Activated naive CD8-positive, alpha-beta T cell treated with anti-CD3 and anti-CD28 coated beads, Interleukin-2, amount 10 ng/mL, durations not matched to agents 7 days and 5 days (primary cell): ENCODE measurements around the gene FCHSD1. TPM values are rescaled to one million over a fixed set of nuclear protein-coding genes. Genes with fewer than 3 reads are reported as not detected.
"Not testable (repeated sequence)": the region's sequence is repeated elsewhere in the genome, so short reads cannot be mapped to it uniquely, and the experiment has no call there.

ENCODE experiments used
- ATAC-seq: fragments of 150-1000 bp; cut with Tn5 transposase; one replicate; pipeline ENCODE4 v1.10.0; 2021; ENCODE audit warnings: low read depth, moderate library complexity
- POLR2A ChIA-PET: fragments of 350-600 bp; sonication (Branson Sonifier 250); formaldehyde crosslinking; loops from one replicate; lab custom pipeline; 2021; ENCODE audit warnings: antibody characterized with exemption; lab: Charles Lee
- DNase-seq: peaks from one replicate; pipeline ENCODE4 v3.0.0; 2021
- H3K27ac Mint-ChIP-seq: one replicate; pipeline ENCODE4 v1.8.0; 2022; ENCODE audit warnings: mild to moderate bottlenecking, mixed read lengths
- H3K27me3 Mint-ChIP-seq: one replicate; pipeline ENCODE4 v1.8.0; 2022; ENCODE audit warnings: mild to moderate bottlenecking, moderate library complexity, mixed read lengths
- H3K36me3 Mint-ChIP-seq: one replicate; pipeline ENCODE4 v1.8.0; 2021; ENCODE audit warnings: mild to moderate bottlenecking, mixed read lengths
- H3K4me1 Mint-ChIP-seq: one replicate; pipeline ENCODE4 v1.8.0; 2021; ENCODE audit warnings: mixed read lengths
- H3K4me3 Mint-ChIP-seq: one replicate; pipeline ENCODE4 v1.8.0; 2022; ENCODE audit warnings: mild to moderate bottlenecking, moderate library complexity, mixed read lengths
- H3K9me3 Mint-ChIP-seq: one replicate; pipeline ENCODE4 v1.8.0; 2021; ENCODE audit warnings: mixed read lengths
- total RNA-seq, 2 experiments: library from RNA; stranded (reverse); gene quantifications; one replicate each; pipeline ENCODE4 v1.2.3, GENCODE V29; 2021

Gene FCHSD1
- total RNA-seq, 2 experiments from 2014 or later: 98.3 to 99.1 TPM

DNA sequence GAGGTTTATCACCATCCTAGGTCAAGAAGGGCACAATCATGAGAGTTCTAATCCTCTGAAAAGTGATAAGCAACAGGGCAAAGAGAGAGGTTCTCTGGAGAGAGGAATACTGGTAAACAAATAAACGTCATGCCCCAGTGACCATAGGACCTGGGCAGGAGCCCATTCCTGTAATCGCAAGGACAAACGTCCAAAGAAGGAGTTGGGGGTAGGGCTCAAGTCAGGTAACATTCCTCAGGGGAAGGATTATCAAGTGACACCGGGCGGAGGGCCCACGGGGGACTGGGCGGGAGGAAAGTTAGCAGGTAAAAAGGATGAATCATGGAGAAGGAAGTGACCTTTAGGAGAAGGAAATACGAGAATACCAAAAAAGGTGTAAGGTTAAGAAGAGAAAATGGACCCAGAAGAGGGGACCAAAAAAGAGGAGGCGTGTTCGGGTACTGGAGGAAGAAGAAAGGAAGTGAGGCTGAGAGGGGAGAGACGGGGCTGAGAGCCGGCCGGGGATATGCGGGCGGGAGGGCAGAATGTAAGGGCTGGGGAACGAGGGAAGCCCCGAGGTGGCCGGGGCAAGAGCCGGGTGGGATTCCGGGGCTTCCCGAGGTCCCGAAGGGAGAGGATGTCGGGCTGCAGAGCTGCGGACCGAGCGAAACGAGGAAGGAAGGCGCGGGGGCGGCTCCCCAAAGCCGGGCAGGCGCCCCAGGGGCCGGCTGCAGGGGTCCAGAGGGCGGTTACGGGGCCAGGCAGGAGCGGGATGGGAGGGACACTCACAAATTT is 33.0 kb downstream of the FCHSD1 start:
- no peak for DNase-seq
- POLR2A ChIA-PET: interaction anchor here (0.8 to 5.5 kb wide), 9 partner anchors 13 to 352 kb away, joined by 3 to 87 read pairs (median 14); partner anchors contain the start of genes FCHSD1, HDAC3 and RELL2
- Mint-ChIP-seq H3K27ac (peak overlapping the region; percentile 85), H3K4me3 (peak overlapping the region; percentile 88), H3K27me3 (no peaks in the 10 kb centered on the region), H3K36me3 (peaks cover 27% of the 10 kb centered on the region), H3K4me1 (peaks cover 44% of the 10 kb centered on the region), H3K9me3 (no peaks in the 10 kb centered on the region)
- ATAC-seq: peak; percentile 26

DNA sequence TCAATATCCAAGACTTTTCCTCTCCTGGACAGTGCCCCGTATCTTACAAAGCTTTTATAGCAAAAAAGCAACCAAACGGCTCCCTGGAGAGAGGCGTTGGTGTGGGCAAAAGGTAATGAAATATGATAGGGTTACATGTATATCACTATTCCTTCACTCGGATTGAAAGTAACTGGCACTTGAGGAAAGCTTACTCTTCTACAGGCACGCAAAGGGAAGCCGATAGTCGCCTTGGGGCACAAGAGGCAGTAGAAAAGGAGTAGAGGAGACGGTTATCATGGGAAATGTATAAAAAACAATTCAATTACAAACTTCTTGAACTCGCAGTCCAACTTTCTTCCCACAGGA is 33.6 kb downstream of the FCHSD1 start:
- no peaks in the 10 kb centered on the region for H3K27me3 Mint-ChIP-seq
- H3K27ac Mint-ChIP-seq: peak overlapping the region; percentile 85
- ATAC-seq (no peak), DNase-seq (no peak)
- peak overlapping the region; percentile 88 for H3K4me3 Mint-ChIP-seq
- peaks cover 29% of the 10 kb centered on the region for H3K36me3 Mint-ChIP-seq
- peaks cover 44% of the 10 kb centered on the region for H3K4me1 Mint-ChIP-seq
- no peaks in the 10 kb centered on the region for H3K9me3 Mint-ChIP-seq
- POLR2A ChIA-PET: interaction anchor here (1.3 to 5.5 kb wide), 6 partner anchors 12 to 352 kb away, joined by 3 to 87 read pairs (median 62); partner anchors contain the start of genes FCHSD1, HDAC3 and RELL2

DNA sequence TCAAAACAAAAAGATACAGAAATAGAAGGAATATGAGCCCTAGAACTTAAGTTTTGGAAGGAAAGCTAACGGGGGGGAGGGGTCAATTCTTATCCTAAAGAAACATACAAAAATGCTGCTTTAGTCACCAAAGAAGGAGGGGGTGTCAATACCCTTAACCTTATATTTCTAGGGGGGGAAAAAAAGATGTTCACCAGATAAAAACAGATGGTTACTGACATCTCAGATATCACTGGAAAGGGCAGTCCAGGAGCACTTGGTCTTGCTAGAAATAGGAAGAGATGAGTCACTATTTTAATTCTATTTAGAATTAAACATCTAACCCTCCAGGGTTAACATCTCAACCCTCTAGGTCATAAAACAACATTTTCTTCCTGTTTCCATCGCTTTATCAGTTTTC is 34.1 kb downstream of the FCHSD1 start:
- H3K9me3 Mint-ChIP-seq: no peaks in the 10 kb centered on the region

DNA sequence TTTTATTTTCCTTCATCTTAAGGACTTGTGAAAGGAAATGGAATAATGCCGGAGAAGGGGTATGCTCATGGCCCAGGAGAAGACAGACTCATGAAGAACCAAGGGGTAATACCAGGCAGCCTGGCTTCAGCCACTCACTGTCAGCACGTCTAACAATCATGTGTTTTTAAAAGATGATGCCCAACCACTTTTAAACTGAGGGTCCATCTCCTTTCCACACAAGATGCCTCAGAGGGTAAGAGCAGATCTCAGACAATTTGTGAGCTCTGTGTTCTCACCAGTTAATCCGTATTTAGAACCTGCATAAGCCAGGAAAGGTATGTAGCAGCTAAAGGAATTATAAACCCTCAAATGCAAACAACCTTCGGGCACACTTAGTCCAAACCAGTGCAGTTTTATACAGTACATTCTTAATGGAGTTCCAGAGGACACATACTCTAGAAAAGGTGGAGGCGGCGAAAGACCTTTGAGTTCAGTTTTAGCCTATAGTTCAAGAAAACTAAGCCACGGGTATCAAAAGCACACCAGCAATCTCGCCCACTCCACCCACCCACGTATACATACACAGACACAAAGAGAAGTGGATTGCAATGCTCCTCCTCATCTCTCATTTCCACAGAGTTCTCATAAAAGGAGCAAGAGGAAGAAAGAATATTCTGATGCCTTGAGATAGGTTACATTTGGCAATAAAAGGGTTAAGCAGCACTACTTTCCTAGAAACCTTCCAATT is 35.1 kb downstream of the FCHSD1 start:
- Mint-ChIP-seq H3K9me3 (no peaks in the 10 kb centered on the region), H3K36me3 (peaks cover 28% of the 10 kb centered on the region), H3K4me3 (peak overlapping the region; percentile 88), H3K27ac (peak overlapping the region; percentile 54), H3K4me1 (peaks cover 48% of the 10 kb centered on the region), H3K27me3 (no peaks in the 10 kb centered on the region)
- no peak for DNase-seq
- ATAC-seq: no peak
- POLR2A ChIA-PET: interaction anchor here (1.9 to 5.5 kb wide), 5 partner anchors 11 to 24 kb away, joined by 9 to 87 read pairs (median 80); partner anchors contain the start of genes HDAC3 and RELL2

More for the DNA sequence above, 34.1 kb downstream of the FCHSD1 start:
- peak overlapping the region; percentile 85 for H3K27ac Mint-ChIP-seq
- DNase-seq: no peak
- H3K27me3 Mint-ChIP-seq: no peaks in the 10 kb centered on the region
- no peak for ATAC-seq
- H3K4me3 Mint-ChIP-seq: peak overlapping the region; percentile 88
- peaks cover 29% of the 10 kb centered on the region for H3K36me3 Mint-ChIP-seq
- peaks cover 46% of the 10 kb centered on the region for H3K4me1 Mint-ChIP-seq
- POLR2A ChIA-PET: interaction anchor here (3.3 to 5.5 kb wide), 5 partner anchors 12 to 35 kb away, joined by 14 to 87 read pairs (median 80); partner anchors contain the start of genes FCHSD1, HDAC3 and RELL2

DNA sequence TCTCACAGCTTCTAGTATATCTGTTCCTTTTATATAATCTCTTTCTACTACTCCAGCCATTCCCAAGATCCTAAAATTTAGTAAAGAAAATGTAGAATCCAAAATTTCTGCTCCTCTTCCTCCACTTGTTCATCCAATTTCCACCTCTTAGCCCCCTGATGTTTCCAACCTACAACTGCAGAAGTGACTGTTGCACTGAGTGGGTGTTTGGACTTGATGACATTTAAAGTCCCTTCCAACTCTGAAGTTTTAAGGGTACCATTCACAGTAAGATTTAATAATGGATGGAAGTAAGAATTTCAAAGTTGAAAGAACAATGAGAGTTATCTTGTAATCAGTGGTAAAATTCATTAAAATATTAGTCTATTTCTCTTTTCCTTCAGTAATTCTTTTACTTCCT is 37.9 kb downstream of the FCHSD1 start:
- no peak overlapping the region for H3K27ac Mint-ChIP-seq
- H3K4me3 Mint-ChIP-seq: peak overlapping the region; percentile 17
- H3K9me3 Mint-ChIP-seq: no peaks in the 10 kb centered on the region
- H3K36me3 Mint-ChIP-seq: peaks cover 40% of the 10 kb centered on the region
- POLR2A ChIA-PET: interaction anchor here (1.1 kb wide), 1 partner anchor 11 kb away, joined by 3 read pairs; no protein-coding TSS in a partner anchor
- DNase-seq: no peak
- H3K4me1 Mint-ChIP-seq: peaks cover 58% of the 10 kb centered on the region
- ATAC-seq: no peak
- H3K27me3 Mint-ChIP-seq: no peaks in the 10 kb centered on the region

- Mint-ChIP-seq H3K27ac (peak overlapping the region; percentile 65), H3K27me3 (no peaks in the 10 kb centered on the region), H3K9me3 (no peaks in the 10 kb centered on the region), H3K36me3 (peaks cover 45% of the 10 kb centered on the region), H3K4me3 (peak overlapping the region; percentile 38), H3K4me1 (peaks cover 64% of the 10 kb centered on the region)
- DNase-seq: no peak
- no peak for ATAC-seq
- POLR2A ChIA-PET: no interaction called here
Observed at GRCh38 chr5:141611289-141611688, 39.9 kb downstream of the FCHSD1 start.

- not testable (repeated sequence) for H3K27me3 Mint-ChIP-seq, H3K9me3 Mint-ChIP-seq, H3K4me3 Mint-ChIP-seq, ATAC-seq, DNase-seq
- Mint-ChIP-seq H3K27ac (peak overlapping the region; percentile 50), H3K4me1 (peaks cover 67% of the 10 kb centered on the region), H3K36me3 (peaks cover 41% of the 10 kb centered on the region)
- POLR2A ChIA-PET: interaction anchor here (1.4 to 8.2 kb wide), 2 partner anchors 8 to 26 kb away, joined by 3 to 80 read pairs; partner anchors contain the start of gene DIAPH1
Observed at GRCh38 chr5:141609921-141610320, 41.3 kb downstream of the FCHSD1 start.

GRCh38 chr5:141609044-141609443 is 42.2 kb downstream of the FCHSD1 start:
- Mint-ChIP-seq H3K27me3 (no peaks in the 10 kb centered on the region), H3K4me3 (peak overlapping the region; percentile 60), H3K27ac (peak overlapping the region; percentile 87), H3K9me3 (no peaks in the 10 kb centered on the region), H3K4me1 (peaks cover 67% of the 10 kb centered on the region), H3K36me3 (peaks cover 36% of the 10 kb centered on the region)
- ATAC-seq (no peak), DNase-seq (no peak)
- POLR2A ChIA-PET: interaction anchor here (0.9 to 8.2 kb wide), 5 partner anchors 9 to 28 kb away, joined by 3 to 80 read pairs (median 3); partner anchors contain the start of genes DIAPH1 and RELL2

- POLR2A ChIA-PET: interaction anchor here (0.9 to 8.2 kb wide), 5 partner anchors 10 to 29 kb away, joined by 3 to 80 read pairs (median 3); partner anchors contain the start of genes DIAPH1 and RELL2
- Mint-ChIP-seq H3K4me1 (peaks cover 69% of the 10 kb centered on the region), H3K9me3 (no peaks in the 10 kb centered on the region), H3K27ac (peak overlapping the region; percentile 87), H3K4me3 (peak overlapping the region; percentile 60), H3K27me3 (no peaks in the 10 kb centered on the region), H3K36me3 (peaks cover 36% of the 10 kb centered on the region)
- DNase-seq (no peak), ATAC-seq (no peak)
Observed at GRCh38 chr5:141608557-141608956, 42.7 kb downstream of the FCHSD1 start.

GRCh38 chr5:141608046-141608445 is 43.2 kb downstream of the FCHSD1 start:
- H3K4me3 Mint-ChIP-seq: peak overlapping the region; percentile 60
- peaks cover 67% of the 10 kb centered on the region for H3K4me1 Mint-ChIP-seq
- no peaks in the 10 kb centered on the region for H3K27me3 Mint-ChIP-seq
- POLR2A ChIA-PET: interaction anchor here (1.5 to 8.2 kb wide), 2 partner anchors 10 to 29 kb away, joined by 4 to 80 read pairs; partner anchors contain the start of genes DIAPH1 and RELL2
- DNase-seq (no peak), ATAC-seq (no peak)
- H3K36me3 Mint-ChIP-seq: peaks cover 31% of the 10 kb centered on the region
- peak overlapping the region; percentile 87 for H3K27ac Mint-ChIP-seq
- no peaks in the 10 kb centered on the region for H3K9me3 Mint-ChIP-seq

- peaks cover 25% of the 10 kb centered on the region for H3K36me3 Mint-ChIP-seq
- H3K9me3 Mint-ChIP-seq: no peaks in the 10 kb centered on the region
- H3K27ac Mint-ChIP-seq: peak overlapping the region; percentile 87
- no peaks in the 10 kb centered on the region for H3K27me3 Mint-ChIP-seq
- no peak for DNase-seq
- peak; percentile 94 for ATAC-seq
- H3K4me1 Mint-ChIP-seq: peaks cover 69% of the 10 kb centered on the region
- POLR2A ChIA-PET: interaction anchor here (0.7 to 8.2 kb wide), 8 partner anchors 9 to 45 kb away, joined by 3 to 80 read pairs (median 4); partner anchors contain the start of genes DIAPH1, FCHSD1, HDAC3 and RELL2
- H3K4me3 Mint-ChIP-seq: peak overlapping the region; percentile 73
Observed at GRCh38 chr5:141605523-141606277, 45.5 kb downstream of the FCHSD1 start.
